Caco-2 (cell line): ENCODE data around the gene BBLN. TPM values are rescaled to one million over a fixed set of nuclear protein-coding genes. Genes with fewer than 3 reads are reported as not detected.

ENCODE experiments used
- BruUV-seq: library from RNA; stranded (reverse); fragments of 400-500 nt; replicated peaks from 2 replicates; lab custom pipeline; 2021; lab: Mats Ljungman, UMichigan
- CTCF ChIA-PET: fragments of 300-600 bp; sonication (Branson Sonifier 250); formaldehyde crosslinking; loops from one replicate; lab custom pipeline; 2022; ENCODE audit warnings: antibody characterized with exemption; lab: Charles Lee
- POLR2A ChIA-PET: fragments of 300-600 bp; sonication (Branson Sonifier 250); formaldehyde crosslinking; loops from one replicate; lab custom pipeline; 2022; ENCODE audit warnings: antibody characterized with exemption; lab: Charles Lee
- DNase-seq, 2 experiments: peaks; one replicate each; pipeline versions ENCODE4 v3.0.0 to v3.0.0-alpha.2; 2020 to 2022
- H3K27me3 ChIP-seq: replicated peaks from 2 replicates; pipeline ENCODE4 v1.6.0; 2011; ENCODE audit warnings: low read length; ENCODE audit not compliant: control insufficient read depth, insufficient read depth
- H3K36me3 ChIP-seq: 2 replicates; pipeline ENCODE4 v1.5.1; 2011; ENCODE audit warnings: low read length; ENCODE audit not compliant: control insufficient read depth, insufficient read depth
- H3K4me1 ChIP-seq: fragments of 250-450 bp; sonication (Bioruptor Pico); 2 replicates; pipeline ENCODE4 v1.5.1; 2020; ENCODE audit warnings: mild to moderate bottlenecking
- H3K4me3 ChIP-seq: 2 replicates; pipeline ENCODE4 v1.5.1; 2011; ENCODE audit warnings: low read depth, mild to moderate bottlenecking, control low read depth, low read length
- H3K9me3 ChIP-seq: fragments of 250-450 bp; sonication (Bioruptor Pico); 2 replicates; pipeline ENCODE4 v1.5.1; 2020; ENCODE audit warnings: mild to moderate bottlenecking, moderate library complexity
- H3K27ac Mint-ChIP-seq: one replicate; pipeline ENCODE4 v1.8.0; 2022; ENCODE audit warnings: mixed read lengths; ENCODE audit not compliant: unreplicated experiment
- H3K27me3 Mint-ChIP-seq: one replicate; pipeline ENCODE4 v1.8.0; 2022; ENCODE audit warnings: mixed read lengths; ENCODE audit not compliant: insufficient read depth, unreplicated experiment
- H3K36me3 Mint-ChIP-seq: one replicate; pipeline ENCODE4 v1.8.0; 2022; ENCODE audit warnings: mild to moderate bottlenecking, mixed read lengths; ENCODE audit not compliant: insufficient read depth, unreplicated experiment
- H3K4me1 Mint-ChIP-seq: one replicate; pipeline ENCODE4 v1.8.0; 2022; ENCODE audit warnings: low read depth, mixed read lengths; ENCODE audit not compliant: unreplicated experiment
- H3K4me3 Mint-ChIP-seq: one replicate; pipeline ENCODE4 v1.8.0; 2022; ENCODE audit warnings: mild to moderate bottlenecking, moderate library complexity, mixed read lengths; ENCODE audit not compliant: unreplicated experiment
- H3K9me3 Mint-ChIP-seq: one replicate; pipeline ENCODE4 v1.8.0; 2022; ENCODE audit warnings: mixed read lengths; ENCODE audit not compliant: unreplicated experiment
- CTCF ChIP-seq, 2 experiments: fragments of 200-600 bp in 1 of 2; IDR thresholded peaks; 1 replicate in 1 of 2; 2 replicates in 1 of 2; pipeline versions ENCODE4 v1.5.1 to v1.8.0; 2011 to 2022; ENCODE audit warnings: antibody characterized with exemption in 1 of 2, control low read depth in 1 of 2, inconsistent platforms in 1 of 2, low read depth in 1 of 2, low read length in 1 of 2, mild to moderate bottlenecking in 1 of 2, moderate library complexity in 1 of 2; ENCODE audit not compliant: insufficient read depth in 1 of 2, severe bottlenecking in 1 of 2, unreplicated experiment in 1 of 2
- intact Hi-C: fragments of 100-400 bp; cut with micrococcal nuclease; formaldehyde crosslinking; loops from one replicate; pipeline ENCODE4 v1.10.0; 2022; ENCODE audit not compliant: unreplicated experiment
- total RNA-seq: library from RNA; stranded (reverse); gene quantifications from 2 replicates; pipeline ENCODE4 v1.2.3, GENCODE V29; 2022

The BBLN gene
- total RNA-seq, 1 experiment from 2014 or later = 34.2 TPM

GRCh38 chr9:128208386-128208785 is 48.3 kb downstream of the BBLN start:
- Mint-ChIP-seq H3K27ac (no peak overlapping the region), H3K27me3 (peaks cover 5% of the 10 kb centered on the region), H3K4me1 (peaks cover 8% of the 10 kb centered on the region), H3K36me3 (peaks cover 6% of the 10 kb centered on the region), H3K4me3 (no peak overlapping the region), H3K9me3 (no peaks in the 10 kb centered on the region)
- intact Hi-C loops = no loop called here
- H3K4me3 ChIP-seq = no peak overlapping the region
- DNase-seq = no peak
- H3K9me3 ChIP-seq = no peaks in the 10 kb centered on the region
- no peak for TF ChIP-seq CTCF (IDR thresholded peaks at IDR 0.05; ENCODE audit: insufficient read depth in 1 of 2, low read depth in 1 of 2, low read length in 1 of 2, severe bottlenecking in 1 of 2, unreplicated experiment in 1 of 2)
- POLR2A ChIA-PET = no interaction called here
- H3K36me3 ChIP-seq = no peaks in the 10 kb centered on the region
- no peaks in the 10 kb centered on the region for H3K27me3 ChIP-seq
- peaks cover 7% of the 10 kb centered on the region for H3K4me1 ChIP-seq
- no TSS peak for BruUV-seq
- CTCF ChIA-PET = no interaction called here

- Mint-ChIP-seq H3K27me3 (peaks cover 5% of the 10 kb centered on the region), H3K36me3 (peaks cover 5% of the 10 kb centered on the region), H3K9me3 (no peaks in the 10 kb centered on the region), H3K4me3 (no peak overlapping the region), H3K4me1 (peaks cover 8% of the 10 kb centered on the region), H3K27ac (no peak overlapping the region)
- Histone ChIP-seq H3K36me3 (no peaks in the 10 kb centered on the region), H3K4me1 (peaks cover 7% of the 10 kb centered on the region), H3K4me3 (no peak overlapping the region), H3K9me3 (no peaks in the 10 kb centered on the region), H3K27me3 (no peaks in the 10 kb centered on the region)
- intact Hi-C loops = no loop called here
- BruUV-seq = no TSS peak
- ChIA-PET POLR2A (no interaction called here), CTCF (no interaction called here)
- TF ChIP-seq CTCF (IDR thresholded peaks at IDR 0.05; ENCODE audit: insufficient read depth in 1 of 2, low read depth in 1 of 2, low read length in 1 of 2, severe bottlenecking in 1 of 2, unreplicated experiment in 1 of 2) = no peak
- DNase-seq = peak in 1 of 2 experiments; percentile 24
These were observed 49.0 kb downstream of the BBLN start for GRCh38 chr9:128208946-128209669.

- Histone ChIP-seq H3K27me3 (no peaks in the 10 kb centered on the region), H3K4me1 (peaks cover 7% of the 10 kb centered on the region), H3K4me3 (no peak overlapping the region), H3K36me3 (no peaks in the 10 kb centered on the region), H3K9me3 (no peaks in the 10 kb centered on the region)
- H3K27me3 Mint-ChIP-seq = no peaks in the 10 kb centered on the region
- BruUV-seq = no TSS peak
- no peak overlapping the region for H3K4me3 Mint-ChIP-seq
- no peaks in the 10 kb centered on the region for H3K9me3 Mint-ChIP-seq
- no peak overlapping the region for H3K27ac Mint-ChIP-seq
- TF ChIP-seq CTCF (IDR thresholded peaks at IDR 0.05; ENCODE audit: insufficient read depth in 1 of 2, low read depth in 1 of 2, low read length in 1 of 2, severe bottlenecking in 1 of 2, unreplicated experiment in 1 of 2) = no peak
- intact Hi-C loops = no loop called here
- POLR2A ChIA-PET = no interaction called here
- H3K4me1 Mint-ChIP-seq = peaks cover 8% of the 10 kb centered on the region
- peak in 1 of 2 experiments; percentile 37 for DNase-seq
- no peaks in the 10 kb centered on the region for H3K36me3 Mint-ChIP-seq
- CTCF ChIA-PET = interaction anchor here (0.7 kb wide), 1 partner anchor 18 kb away, joined by 3 read pairs; no protein-coding TSS in a partner anchor
These were observed 51.3 kb downstream of the BBLN start for GRCh38 chr9:128211186-128211980.
